ENCODE results near the gene EIF4A3. TPM values are rescaled to one million over a fixed set of nuclear protein-coding genes. Genes with fewer than 3 reads are reported as not detected.

The EIF4A3 gene
- total and polyA plus RNA-seq, 4 donors = 29.0 to 35.1 (median 33.4) TPM

- TF ChIP-seq, protein P1, sequence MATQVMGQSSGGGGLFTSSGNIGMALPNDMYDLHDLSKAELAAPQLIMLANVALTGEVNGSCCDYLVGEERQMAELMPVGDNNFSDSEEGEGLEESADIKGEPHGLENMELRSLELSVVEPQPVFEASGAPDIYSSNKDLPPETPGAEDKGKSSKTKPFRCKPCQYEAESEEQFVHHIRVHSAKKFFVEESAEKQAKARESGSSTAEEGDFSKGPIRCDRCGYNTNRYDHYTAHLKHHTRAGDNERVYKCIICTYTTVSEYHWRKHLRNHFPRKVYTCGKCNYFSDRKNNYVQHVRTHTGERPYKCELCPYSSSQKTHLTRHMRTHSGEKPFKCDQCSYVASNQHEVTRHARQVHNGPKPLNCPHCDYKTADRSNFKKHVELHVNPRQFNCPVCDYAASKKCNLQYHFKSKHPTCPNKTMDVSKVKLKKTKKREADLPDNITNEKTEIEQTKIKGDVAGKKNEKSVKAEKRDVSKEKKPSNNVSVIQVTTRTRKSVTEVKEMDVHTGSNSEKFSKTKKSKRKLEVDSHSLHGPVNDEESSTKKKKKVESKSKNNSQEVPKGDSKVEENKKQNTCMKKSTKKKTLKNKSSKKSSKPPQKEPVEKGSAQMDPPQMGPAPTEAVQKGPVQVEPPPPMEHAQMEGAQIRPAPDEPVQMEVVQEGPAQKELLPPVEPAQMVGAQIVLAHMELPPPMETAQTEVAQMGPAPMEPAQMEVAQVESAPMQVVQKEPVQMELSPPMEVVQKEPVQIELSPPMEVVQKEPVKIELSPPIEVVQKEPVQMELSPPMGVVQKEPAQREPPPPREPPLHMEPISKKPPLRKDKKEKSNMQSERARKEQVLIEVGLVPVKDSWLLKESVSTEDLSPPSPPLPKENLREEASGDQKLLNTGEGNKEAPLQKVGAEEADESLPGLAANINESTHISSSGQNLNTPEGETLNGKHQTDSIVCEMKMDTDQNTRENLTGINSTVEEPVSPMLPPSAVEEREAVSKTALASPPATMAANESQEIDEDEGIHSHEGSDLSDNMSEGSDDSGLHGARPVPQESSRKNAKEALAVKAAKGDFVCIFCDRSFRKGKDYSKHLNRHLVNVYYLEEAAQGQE (IDR thresholded peaks at IDR 0.05) = peak; percentile 48
- TF ChIP-seq HNF4A (conservative IDR thresholded peaks at IDR 0.05) = peak; percentile 57 to 70
These were observed 15.9 kb downstream of the EIF4A3 start (continued) for GRCh38 chr17:80130992-80131391.

DNA sequence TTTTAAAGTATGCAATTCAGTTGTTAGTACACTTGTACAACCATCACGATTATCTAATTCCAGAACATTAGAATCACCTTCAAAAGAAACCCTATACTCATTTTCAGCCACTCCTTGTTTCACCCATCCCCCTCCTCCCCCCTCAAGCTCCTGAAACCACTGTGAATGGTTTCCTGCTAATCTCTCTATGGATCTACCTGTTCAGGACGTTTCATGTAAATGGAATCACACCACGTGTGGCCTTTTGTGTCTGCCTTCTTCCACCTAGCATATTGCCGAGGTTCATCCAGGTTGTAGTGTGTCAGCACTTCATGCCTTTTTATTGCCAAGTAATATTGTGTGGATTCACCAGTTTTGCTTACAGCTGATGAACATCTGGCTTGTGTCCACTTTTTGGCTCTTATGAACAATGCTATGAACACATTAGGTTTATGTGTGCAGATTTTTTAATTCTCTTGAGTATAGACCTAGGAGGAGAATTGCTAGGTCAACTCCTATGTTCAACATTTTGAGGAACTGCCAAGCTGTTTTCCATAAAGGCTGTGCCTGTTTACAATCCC lies 17.8 kb downstream of the EIF4A3 start:
- Histone ChIP-seq H3K27ac (ENCODE audit: low read depth in 1 of 2, low read length in 2 of 2) (no peak overlapping the region), H3K9me3 (ENCODE audit: control insufficient read depth in 4 of 4, low read length in 3 of 4) (no peaks in the 10 kb centered on the region), H3K36me3 (ENCODE audit: control insufficient read depth in 4 of 4, insufficient read depth in 3 of 4, low read depth in 1 of 4, low read length in 3 of 4) (peaks cover 0 to 11% (median 8%) of the 10 kb centered on the region in 4 donors), H3K4me3 (ENCODE audit: low read depth in 1 of 3, low read length in 3 of 3) (no peak overlapping the region), H3K27me3 (ENCODE audit: control insufficient read depth in 4 of 4, insufficient read depth in 4 of 4, low read length in 3 of 4) (no peaks in the 10 kb centered on the region), H3K9ac (ENCODE audit: low read depth in 1 of 2, low read length in 2 of 2) (no peak overlapping the region), H3K4me1 (ENCODE audit: control insufficient read depth in 4 of 4, insufficient read depth in 4 of 4, low read length in 3 of 4) (peaks cover 0 to 17% (median 15%) of the 10 kb centered on the region in 4 donors)
- 50% methylated on average over 4 of the region's 4 CpGs for WGBS
- no peak for TF ChIP-seq YY1 (IDR thresholded peaks at IDR 0.05)
- DNase-seq (ENCODE audit: low spot score) = no peak

- DNase-seq (ENCODE audit: low spot score) = no peak
- Histone ChIP-seq H3K27me3 (ENCODE audit: control insufficient read depth in 4 of 4, insufficient read depth in 4 of 4, low read length in 3 of 4) (no peaks in the 10 kb centered on the region), H3K9ac (ENCODE audit: low read depth in 1 of 2, low read length in 2 of 2) (no peak overlapping the region), H3K4me1 (ENCODE audit: control insufficient read depth in 4 of 4, insufficient read depth in 4 of 4, low read length in 3 of 4) (peaks cover 0 to 12% (median 10%) of the 10 kb centered on the region in 4 donors), H3K36me3 (ENCODE audit: control insufficient read depth in 4 of 4, insufficient read depth in 3 of 4, low read depth in 1 of 4, low read length in 3 of 4) (no peaks in the 10 kb centered on the region), H3K27ac (ENCODE audit: low read depth in 1 of 2, low read length in 2 of 2) (no peak overlapping the region), H3K9me3 (ENCODE audit: control insufficient read depth in 4 of 4, low read length in 3 of 4) (no peaks in the 10 kb centered on the region), H3K4me3 (ENCODE audit: low read depth in 1 of 3, low read length in 3 of 3) (no peak overlapping the region)
- 80% methylated on average over 3 of the region's 3 CpGs for WGBS
- TF ChIP-seq GABPA (IDR thresholded peaks at IDR 0.05 in 1 of 2, conservative IDR thresholded peaks at IDR 0.05 in 1 of 2) (no peak), EGR1 (IDR thresholded peaks at IDR 0.05; ENCODE audit: low read depth in 2 of 2) (no peak), RAD21 (IDR thresholded peaks at IDR 0.05) (no peak), SP1 (IDR thresholded peaks at IDR 0.05) (no peak), ATF3 (IDR thresholded peaks at IDR 0.05) (no peak), YY1 (IDR thresholded peaks at IDR 0.05) (no peak), JUND (IDR thresholded peaks at IDR 0.05) (no peak), NR2F2 (IDR thresholded peaks at IDR 0.05) (no peak), CTCF (IDR thresholded peaks at IDR 0.05; ENCODE audit: low read depth, low read length, missing input control) (no peak), RXRA (IDR thresholded peaks at IDR 0.05) (no peak), TAF1 (conservative IDR thresholded peaks at IDR 0.05) (no peak), MAX (IDR thresholded peaks at IDR 0.05) (no peak), HNF4A (conservative IDR thresholded peaks at IDR 0.05) (no peak), FOXA1 (IDR thresholded peaks at IDR 0.05) (no peak), HNF4G (IDR thresholded peaks at IDR 0.05) (no peak), FOXA2 (IDR thresholded peaks at IDR 0.05) (no peak)
- TF ChIP-seq, protein P1 (IDR thresholded peaks at IDR 0.05) = no peak
- TF ChIP-seq, protein P2, sequence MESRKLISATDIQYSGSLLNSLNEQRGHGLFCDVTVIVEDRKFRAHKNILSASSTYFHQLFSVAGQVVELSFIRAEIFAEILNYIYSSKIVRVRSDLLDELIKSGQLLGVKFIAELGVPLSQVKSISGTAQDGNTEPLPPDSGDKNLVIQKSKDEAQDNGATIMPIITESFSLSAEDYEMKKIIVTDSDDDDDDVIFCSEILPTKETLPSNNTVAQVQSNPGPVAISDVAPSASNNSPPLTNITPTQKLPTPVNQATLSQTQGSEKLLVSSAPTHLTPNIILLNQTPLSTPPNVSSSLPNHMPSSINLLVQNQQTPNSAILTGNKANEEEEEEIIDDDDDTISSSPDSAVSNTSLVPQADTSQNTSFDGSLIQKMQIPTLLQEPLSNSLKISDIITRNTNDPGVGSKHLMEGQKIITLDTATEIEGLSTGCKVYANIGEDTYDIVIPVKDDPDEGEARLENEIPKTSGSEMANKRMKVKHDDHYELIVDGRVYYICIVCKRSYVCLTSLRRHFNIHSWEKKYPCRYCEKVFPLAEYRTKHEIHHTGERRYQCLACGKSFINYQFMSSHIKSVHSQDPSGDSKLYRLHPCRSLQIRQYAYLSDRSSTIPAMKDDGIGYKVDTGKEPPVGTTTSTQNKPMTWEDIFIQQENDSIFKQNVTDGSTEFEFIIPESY (IDR thresholded peaks at IDR 0.05) = no peak
These were observed 20.5 kb downstream of the EIF4A3 start for GRCh38 chr17:80126449-80126715.

All from liver (tissue), 9 donors.